Hepatocyte (in vitro differentiated cells): Measurements from ENCODE around the gene TP53TG5.

Source experiments
- EZH2 ChIP-seq: fragments of 200-600 bp; sonication (generic); IDR thresholded peaks from 2 replicates; pipeline ENCODE4 v1.6.1; 2016; ENCODE audit warnings: antibody characterized with exemption, mild to moderate bottlenecking, borderline replicate concordance
- EZH2phosphoT487 ChIP-seq: fragments of 200-600 bp; sonication (generic); IDR thresholded peaks from one replicate; pipeline ENCODE4 v1.6.1; 2018; ENCODE audit warnings: antibody characterized with exemption, mild to moderate bottlenecking, low read depth, moderate library complexity; ENCODE audit not compliant: unreplicated experiment, severe bottlenecking
- TF ChIP-seq, protein P1 (sequence below): fragments of 200-600 bp; sonication (generic); IDR thresholded peaks from 2 replicates; pipeline ENCODE4 v1.5.1; 2016; ENCODE audit warnings: antibody characterized with exemption, mild to moderate bottlenecking; ENCODE audit not compliant: poor library complexity

GRCh38 chr20:45359069-45359405 lies 19.1 kb downstream of the TP53TG5 start:
- TF ChIP-seq EZH2phosphoT487 (no peak), EZH2 (no peak)
- TF ChIP-seq, protein P1, sequence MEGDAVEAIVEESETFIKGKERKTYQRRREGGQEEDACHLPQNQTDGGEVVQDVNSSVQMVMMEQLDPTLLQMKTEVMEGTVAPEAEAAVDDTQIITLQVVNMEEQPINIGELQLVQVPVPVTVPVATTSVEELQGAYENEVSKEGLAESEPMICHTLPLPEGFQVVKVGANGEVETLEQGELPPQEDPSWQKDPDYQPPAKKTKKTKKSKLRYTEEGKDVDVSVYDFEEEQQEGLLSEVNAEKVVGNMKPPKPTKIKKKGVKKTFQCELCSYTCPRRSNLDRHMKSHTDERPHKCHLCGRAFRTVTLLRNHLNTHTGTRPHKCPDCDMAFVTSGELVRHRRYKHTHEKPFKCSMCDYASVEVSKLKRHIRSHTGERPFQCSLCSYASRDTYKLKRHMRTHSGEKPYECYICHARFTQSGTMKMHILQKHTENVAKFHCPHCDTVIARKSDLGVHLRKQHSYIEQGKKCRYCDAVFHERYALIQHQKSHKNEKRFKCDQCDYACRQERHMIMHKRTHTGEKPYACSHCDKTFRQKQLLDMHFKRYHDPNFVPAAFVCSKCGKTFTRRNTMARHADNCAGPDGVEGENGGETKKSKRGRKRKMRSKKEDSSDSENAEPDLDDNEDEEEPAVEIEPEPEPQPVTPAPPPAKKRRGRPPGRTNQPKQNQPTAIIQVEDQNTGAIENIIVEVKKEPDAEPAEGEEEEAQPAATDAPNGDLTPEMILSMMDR, result no peak
